ENCODE measurements around the gene IHH.

DNA sequence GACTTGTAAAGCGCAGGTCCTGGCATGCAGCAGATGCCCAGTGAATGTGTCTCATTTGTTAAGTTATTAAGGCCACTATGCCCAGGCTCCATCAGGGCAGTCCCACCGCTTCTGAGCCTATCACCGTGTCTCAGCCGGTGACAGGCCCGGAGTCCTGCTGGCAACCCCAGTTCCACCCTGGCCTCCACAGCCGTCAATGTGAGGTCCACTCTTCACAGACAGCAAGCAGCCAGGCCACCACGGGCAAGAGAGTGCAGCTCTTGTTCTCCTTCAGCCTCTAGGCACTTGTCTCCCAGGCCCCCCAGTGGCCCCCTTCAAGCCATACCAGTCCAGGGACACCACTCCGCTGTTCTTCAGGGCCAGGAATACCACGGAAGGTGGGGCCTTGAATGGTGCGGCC lies 42.0 kb downstream of the IHH start:
- TF ChIP-seq, protein P1, sequence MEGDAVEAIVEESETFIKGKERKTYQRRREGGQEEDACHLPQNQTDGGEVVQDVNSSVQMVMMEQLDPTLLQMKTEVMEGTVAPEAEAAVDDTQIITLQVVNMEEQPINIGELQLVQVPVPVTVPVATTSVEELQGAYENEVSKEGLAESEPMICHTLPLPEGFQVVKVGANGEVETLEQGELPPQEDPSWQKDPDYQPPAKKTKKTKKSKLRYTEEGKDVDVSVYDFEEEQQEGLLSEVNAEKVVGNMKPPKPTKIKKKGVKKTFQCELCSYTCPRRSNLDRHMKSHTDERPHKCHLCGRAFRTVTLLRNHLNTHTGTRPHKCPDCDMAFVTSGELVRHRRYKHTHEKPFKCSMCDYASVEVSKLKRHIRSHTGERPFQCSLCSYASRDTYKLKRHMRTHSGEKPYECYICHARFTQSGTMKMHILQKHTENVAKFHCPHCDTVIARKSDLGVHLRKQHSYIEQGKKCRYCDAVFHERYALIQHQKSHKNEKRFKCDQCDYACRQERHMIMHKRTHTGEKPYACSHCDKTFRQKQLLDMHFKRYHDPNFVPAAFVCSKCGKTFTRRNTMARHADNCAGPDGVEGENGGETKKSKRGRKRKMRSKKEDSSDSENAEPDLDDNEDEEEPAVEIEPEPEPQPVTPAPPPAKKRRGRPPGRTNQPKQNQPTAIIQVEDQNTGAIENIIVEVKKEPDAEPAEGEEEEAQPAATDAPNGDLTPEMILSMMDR (IDR thresholded peaks at IDR 0.05; ENCODE audit: extremely low read depth in 1 of 2, insufficient read depth in 1 of 2, low read depth in 1 of 2, low read length in 2 of 2): no peak
- TF ChIP-seq POLR2AphosphoS5 (IDR thresholded peaks at IDR 0.05; ENCODE audit: insufficient read depth, low read depth, low read length) (no peak), GATA2 (IDR thresholded peaks at IDR 0.05; ENCODE audit: insufficient read depth, insufficient read length, low read depth, low read length) (no peak), EZH2 (IDR thresholded peaks at IDR 0.05; ENCODE audit: borderline replicate concordance, low read depth, low read length, severe bottlenecking) (no peak), POLR2A (IDR thresholded peaks at IDR 0.05; ENCODE audit: low read depth, low read length) (no peak), FOS (IDR thresholded peaks at IDR 0.05; ENCODE audit: borderline replicate concordance, insufficient read depth, low read length) (no peak)
- TF ChIP-seq, protein P2, sequence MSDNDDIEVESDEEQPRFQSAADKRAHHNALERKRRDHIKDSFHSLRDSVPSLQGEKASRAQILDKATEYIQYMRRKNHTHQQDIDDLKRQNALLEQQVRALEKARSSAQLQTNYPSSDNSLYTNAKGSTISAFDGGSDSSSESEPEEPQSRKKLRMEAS (IDR thresholded peaks at IDR 0.05; ENCODE audit: insufficient read depth, insufficient read length): no peak

Measured in endothelial cell of umbilical vein (primary cell).